Smooth muscle cell (in vitro differentiated cells): Measurements from ENCODE around the gene SLC12A2. TPM values are rescaled to one million over a fixed set of nuclear protein-coding genes. Genes with fewer than 3 reads are reported as not detected.
A peak's percentile ranks its signal among the peaks of the same experiment; 100 is the strongest.

Experiments used
- DNase-seq: peaks from one replicate; lab custom pipeline; 2025; ENCODE audit not compliant: unreplicated experiment; lab: John Stamatoyannopoulos, UW
- H2AFZ ChIP-seq: fragments of 200-600 bp; sonication (generic); 2 replicates; pipeline ENCODE4 v1.6.0; 2016; ENCODE audit warnings: antibody characterized with exemption, low read depth, mild to moderate bottlenecking
- H3F3A ChIP-seq: fragments of 200-600 bp; sonication (generic); 2 replicates; pipeline ENCODE4 v1.6.0; 2017; ENCODE audit warnings: antibody characterized with exemption, low read depth
- H3K27ac ChIP-seq: fragments of 200-600 bp; sonication (generic); 2 replicates; pipeline ENCODE4 v1.5.1; 2016; ENCODE audit warnings: low read depth, mild to moderate bottlenecking
- H3K27me3 ChIP-seq: fragments of 200-600 bp; sonication (generic); 2 replicates; pipeline ENCODE4 v1.6.1; 2016; ENCODE audit warnings: low read depth, mild to moderate bottlenecking
- H3K36me3 ChIP-seq: fragments of 200-600 bp; sonication (generic); 2 replicates; pipeline ENCODE4 v1.5.1; 2016; ENCODE audit warnings: low read depth
- H3K4me1 ChIP-seq: fragments of 200-600 bp; sonication (generic); 2 replicates; pipeline ENCODE4 v1.5.1; 2016; ENCODE audit warnings: low read depth
- H3K4me2 ChIP-seq: fragments of 200-600 bp; sonication (generic); 2 replicates; pipeline ENCODE4 v1.6.0; 2016; ENCODE audit warnings: mild to moderate bottlenecking
- H3K4me3 ChIP-seq: fragments of 200-600 bp; sonication (generic); 2 replicates; pipeline ENCODE4 v1.5.1; 2016; ENCODE audit warnings: mild to moderate bottlenecking
- H3K79me2 ChIP-seq: fragments of 200-600 bp; sonication (generic); 2 replicates; pipeline ENCODE4 v1.6.0; 2016; ENCODE audit warnings: low read depth, mild to moderate bottlenecking
- H3K9ac ChIP-seq: fragments of 200-600 bp; sonication (generic); 2 replicates; pipeline ENCODE4 v1.6.0; 2016; ENCODE audit warnings: low read depth
- H3K9me3 ChIP-seq: fragments of 200-600 bp; sonication (generic); replicated peaks from 2 replicates; pipeline ENCODE4 v1.5.1; 2016; ENCODE audit warnings: low read depth
- H4K20me1 ChIP-seq: fragments of 200-600 bp; sonication (generic); 2 replicates; pipeline ENCODE4 v1.6.0; 2016; ENCODE audit warnings: low read depth
- WGBS: methylation state at CpG from one replicate; pipeline ENCODE4 v1.1.7; 2016; ENCODE audit warnings: low lambda C conversion rate; 5-methylcytosine and 5-hydroxymethylcytosine counted together
- polyA plus RNA-seq: library from polyadenylated mRNA; unstranded; fragments of >200 nt; fragmentation: Nextera tagmentation; extraction: Ambion mirVana; gene quantifications from 2 replicates; pipeline ENCODE4 v1.2.1, GENCODE V29; 2016
- total RNA-seq: library from RNA; depleted of rRNA; stranded (reverse); fragments of >200 nt; gene quantifications from 2 replicates; pipeline ENCODE4 v1.2.3, GENCODE V29; 2014
- TF ChIP-seq, protein P1 (sequence below): fragments of 200-600 bp; sonication (generic); IDR thresholded peaks from 2 replicates; pipeline ENCODE4 v1.5.1; 2017; ENCODE audit warnings: borderline replicate concordance, mild to moderate bottlenecking, antibody characterized with exemption; ENCODE audit not compliant: insufficient read depth, poor library complexity, severe bottlenecking

The SLC12A2 gene
- total and polyA plus RNA-seq, 2 experiments from 2014 or later, result 5.5 to 17.2 TPM

DNA sequence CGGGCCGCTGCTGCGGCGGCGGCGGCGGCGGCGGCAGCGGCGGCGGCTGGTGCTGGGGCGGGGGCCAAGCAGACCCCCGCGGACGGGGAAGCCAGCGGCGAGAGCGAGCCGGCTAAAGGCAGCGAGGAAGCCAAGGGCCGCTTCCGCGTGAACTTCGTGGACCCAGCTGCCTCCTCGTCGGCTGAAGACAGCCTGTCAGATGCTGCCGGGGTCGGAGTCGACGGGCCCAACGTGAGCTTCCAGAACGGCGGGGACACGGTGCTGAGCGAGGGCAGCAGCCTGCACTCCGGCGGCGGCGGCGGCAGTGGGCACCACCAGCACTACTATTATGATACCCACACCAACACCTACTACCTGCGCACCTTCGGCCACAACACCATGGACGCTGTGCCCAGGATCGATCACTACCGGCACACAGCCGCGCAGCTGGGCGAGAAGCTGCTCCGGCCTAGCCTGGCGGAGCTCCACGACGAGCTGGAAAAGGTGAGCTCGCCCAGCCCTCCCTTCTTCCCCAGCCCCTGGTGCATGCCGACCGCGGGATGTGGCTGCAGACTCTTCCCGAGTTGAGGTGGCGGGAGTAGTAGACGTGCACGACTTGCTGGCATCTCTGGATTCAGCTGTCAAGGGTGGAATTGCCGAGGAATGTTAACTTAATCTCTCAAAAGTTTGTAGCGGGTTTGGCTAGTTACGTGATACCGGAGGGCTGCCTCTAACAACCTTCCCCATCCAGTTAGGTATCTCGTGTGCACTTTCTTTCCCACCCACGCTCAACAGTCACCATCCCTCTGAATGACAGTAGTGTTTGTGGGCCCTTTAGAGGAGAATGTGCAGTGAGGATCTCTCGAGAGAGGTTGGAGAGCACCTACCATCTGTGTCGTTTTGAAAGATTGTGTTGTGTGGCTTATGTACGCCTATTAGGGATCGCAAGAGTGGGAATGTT, 932 bp downstream of the SLC12A2 start:
- Histone ChIP-seq H3K4me2 (peak overlapping the region; percentile 84), H3K79me2 (peaks cover 29% of the 10 kb centered on the region), H4K20me1 (peaks cover 15% of the 10 kb centered on the region), H3F3A (no peaks in the 10 kb centered on the region), H3K9me3 (no peaks in the 10 kb centered on the region), H3K4me1 (peaks cover 14% of the 10 kb centered on the region), H3K27me3 (no peaks in the 10 kb centered on the region), H3K36me3 (no peaks in the 10 kb centered on the region), H3K4me3 (peak overlapping the region; percentile 74), H2AFZ (peak overlapping the region; percentile 65), H3K9ac (peak overlapping the region; percentile 4), H3K27ac (no peak overlapping the region)
- 3% methylated on average over 58 of the region's 71 CpGs for WGBS
- DNase-seq, result peak; percentile 20
- TF ChIP-seq, protein P1, sequence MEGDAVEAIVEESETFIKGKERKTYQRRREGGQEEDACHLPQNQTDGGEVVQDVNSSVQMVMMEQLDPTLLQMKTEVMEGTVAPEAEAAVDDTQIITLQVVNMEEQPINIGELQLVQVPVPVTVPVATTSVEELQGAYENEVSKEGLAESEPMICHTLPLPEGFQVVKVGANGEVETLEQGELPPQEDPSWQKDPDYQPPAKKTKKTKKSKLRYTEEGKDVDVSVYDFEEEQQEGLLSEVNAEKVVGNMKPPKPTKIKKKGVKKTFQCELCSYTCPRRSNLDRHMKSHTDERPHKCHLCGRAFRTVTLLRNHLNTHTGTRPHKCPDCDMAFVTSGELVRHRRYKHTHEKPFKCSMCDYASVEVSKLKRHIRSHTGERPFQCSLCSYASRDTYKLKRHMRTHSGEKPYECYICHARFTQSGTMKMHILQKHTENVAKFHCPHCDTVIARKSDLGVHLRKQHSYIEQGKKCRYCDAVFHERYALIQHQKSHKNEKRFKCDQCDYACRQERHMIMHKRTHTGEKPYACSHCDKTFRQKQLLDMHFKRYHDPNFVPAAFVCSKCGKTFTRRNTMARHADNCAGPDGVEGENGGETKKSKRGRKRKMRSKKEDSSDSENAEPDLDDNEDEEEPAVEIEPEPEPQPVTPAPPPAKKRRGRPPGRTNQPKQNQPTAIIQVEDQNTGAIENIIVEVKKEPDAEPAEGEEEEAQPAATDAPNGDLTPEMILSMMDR, result no peak

DNA sequence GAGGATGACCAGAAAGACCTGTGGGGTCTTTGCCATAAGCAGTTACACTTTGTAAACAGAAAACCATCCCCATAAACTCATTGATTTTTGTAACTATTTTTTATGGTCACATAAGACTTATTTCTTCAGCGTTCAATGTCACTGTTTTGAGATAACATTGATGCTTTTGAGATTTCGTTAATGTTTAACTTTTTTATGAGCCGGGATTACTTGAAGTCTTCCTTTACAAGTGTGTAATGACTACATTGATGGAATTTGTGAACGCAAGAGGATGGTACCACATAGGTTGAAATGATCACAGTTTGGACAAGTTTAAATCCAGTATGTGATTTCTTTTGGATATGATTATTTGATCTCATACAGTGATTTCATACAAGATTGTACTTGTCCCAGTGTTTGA, 1.8 kb downstream of the SLC12A2 start:
- 50% methylated on average over 4 of the region's 4 CpGs for WGBS
- Histone ChIP-seq H3K4me3 (peak overlapping the region; percentile 74), H3K79me2 (peaks cover 36% of the 10 kb centered on the region), H3K4me1 (peaks cover 14% of the 10 kb centered on the region), H3K9me3 (no peaks in the 10 kb centered on the region), H3K36me3 (no peaks in the 10 kb centered on the region), H2AFZ (no peak overlapping the region), H3F3A (no peaks in the 10 kb centered on the region), H3K9ac (no peak overlapping the region), H3K27ac (no peak overlapping the region), H4K20me1 (peaks cover 15% of the 10 kb centered on the region), H3K27me3 (no peaks in the 10 kb centered on the region), H3K4me2 (peak overlapping the region; percentile 84)
- no peak for DNase-seq
- TF ChIP-seq, protein P1, result no peak

DNA sequence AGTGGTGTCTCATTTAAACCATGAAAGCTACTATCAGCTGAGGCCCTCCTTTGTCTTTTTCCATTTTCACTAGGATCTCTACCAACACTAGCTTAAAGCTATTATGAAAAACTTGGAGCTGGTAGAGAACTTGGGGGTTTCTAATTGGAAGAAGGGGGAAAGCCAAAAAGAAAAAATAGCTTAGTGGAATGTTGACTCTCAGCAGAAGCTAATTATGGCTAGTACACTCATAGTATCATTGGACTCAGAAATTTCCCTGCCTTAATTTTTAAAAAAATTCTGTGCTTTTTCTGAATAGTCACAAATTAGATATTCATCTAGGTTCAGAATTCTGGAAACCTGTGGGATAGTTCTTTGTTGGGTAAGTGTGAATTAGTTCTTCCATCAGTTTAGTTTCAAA, 8.0 kb downstream of the SLC12A2 start:
- Histone ChIP-seq H3K27me3 (no peaks in the 10 kb centered on the region), H3F3A (no peaks in the 10 kb centered on the region), H3K4me1 (no peaks in the 10 kb centered on the region), H4K20me1 (no peaks in the 10 kb centered on the region), H3K9ac (no peak overlapping the region), H3K4me3 (no peak overlapping the region), H2AFZ (no peak overlapping the region), H3K4me2 (no peak overlapping the region), H3K79me2 (peaks cover 51% of the 10 kb centered on the region), H3K27ac (no peak overlapping the region), H3K36me3 (no peaks in the 10 kb centered on the region), H3K9me3 (no peaks in the 10 kb centered on the region)
- DNase-seq, result no peak
- TF ChIP-seq, protein P1, result no peak
